Measurements from ENCODE around the gene PARN. TPM values are rescaled to one million over a fixed set of nuclear protein-coding genes. Genes with fewer than 3 reads are reported as not detected.
A peak's percentile ranks its signal among the peaks of the same experiment; 100 is the strongest.
"Not testable (repeated sequence)": the region's sequence is repeated elsewhere in the genome, so short reads cannot be mapped to it uniquely, and the experiment has no call there.

The PARN gene
- polyA plus RNA-seq, 3 donors, result 18.4 to 24.4 (median 19.1) TPM

DNA sequence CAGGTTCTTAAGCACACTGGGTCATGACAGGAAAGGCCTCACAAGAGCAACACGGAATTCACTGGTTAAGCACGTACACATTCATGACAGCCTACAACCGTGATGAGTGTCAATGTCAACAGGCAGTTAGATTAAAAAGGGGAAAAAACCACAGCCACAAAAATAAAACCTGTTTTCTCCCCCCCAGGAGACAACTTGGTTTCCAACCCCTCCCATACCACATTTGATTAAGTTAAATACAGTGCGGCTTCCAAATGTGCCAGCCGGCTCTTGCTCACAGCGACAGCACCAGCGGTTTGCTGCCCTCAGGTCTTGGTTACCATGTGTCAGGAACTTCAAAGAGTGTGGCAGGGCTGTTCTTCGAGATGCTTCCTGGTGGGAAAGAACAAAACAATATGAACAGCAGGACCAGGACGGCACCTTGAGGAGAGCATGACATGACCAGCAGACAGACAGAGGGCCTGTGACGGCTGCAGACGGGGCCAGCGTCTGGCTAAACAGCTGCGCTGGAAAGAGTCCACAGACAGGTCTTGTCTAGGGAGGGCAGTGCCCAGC lies 193.6 kb downstream of the PARN start:
- no peak for DNase-seq
- H3K27ac ChIP-seq (ENCODE audit: low read depth in 1 of 2, low read length in 2 of 2), result no peak overlapping the region
- H4K20me1 ChIP-seq (ENCODE audit: insufficient read depth, low read length), result no peaks in the 10 kb centered on the region
- TF ChIP-seq, protein P1, sequence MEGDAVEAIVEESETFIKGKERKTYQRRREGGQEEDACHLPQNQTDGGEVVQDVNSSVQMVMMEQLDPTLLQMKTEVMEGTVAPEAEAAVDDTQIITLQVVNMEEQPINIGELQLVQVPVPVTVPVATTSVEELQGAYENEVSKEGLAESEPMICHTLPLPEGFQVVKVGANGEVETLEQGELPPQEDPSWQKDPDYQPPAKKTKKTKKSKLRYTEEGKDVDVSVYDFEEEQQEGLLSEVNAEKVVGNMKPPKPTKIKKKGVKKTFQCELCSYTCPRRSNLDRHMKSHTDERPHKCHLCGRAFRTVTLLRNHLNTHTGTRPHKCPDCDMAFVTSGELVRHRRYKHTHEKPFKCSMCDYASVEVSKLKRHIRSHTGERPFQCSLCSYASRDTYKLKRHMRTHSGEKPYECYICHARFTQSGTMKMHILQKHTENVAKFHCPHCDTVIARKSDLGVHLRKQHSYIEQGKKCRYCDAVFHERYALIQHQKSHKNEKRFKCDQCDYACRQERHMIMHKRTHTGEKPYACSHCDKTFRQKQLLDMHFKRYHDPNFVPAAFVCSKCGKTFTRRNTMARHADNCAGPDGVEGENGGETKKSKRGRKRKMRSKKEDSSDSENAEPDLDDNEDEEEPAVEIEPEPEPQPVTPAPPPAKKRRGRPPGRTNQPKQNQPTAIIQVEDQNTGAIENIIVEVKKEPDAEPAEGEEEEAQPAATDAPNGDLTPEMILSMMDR (IDR thresholded peaks at IDR 0.05), result no peak
- no peak overlapping the region for H2AFZ ChIP-seq (ENCODE audit: insufficient read depth, low read depth, low read length, poor library complexity, severe bottlenecking)
- H3K4me3 ChIP-seq (replicated peaks in 1 of 3; ENCODE audit: low read depth in 2 of 3, low read length in 3 of 3), result no peak overlapping the region
- peaks cover 32 to 34% of the 10 kb centered on the region in 2 donors for H3K36me3 Mint-ChIP-seq
- WGBS (ENCODE audit: insufficient coverage), result 98% methylated on average over 12 of the region's 13 CpGs
- no peaks in the 10 kb centered on the region for H3K27me3 Mint-ChIP-seq (ENCODE audit: low read depth in 3 of 3)
- no peaks in the 10 kb centered on the region for H3K27me3 ChIP-seq (ENCODE audit: control insufficient read depth in 2 of 2, insufficient read depth in 2 of 2, low read length in 2 of 2)
- H3K4me1 Mint-ChIP-seq, result no peaks in the 10 kb centered on the region
- no peak overlapping the region for H3K9ac ChIP-seq (ENCODE audit: insufficient read depth, low read length, poor library complexity, severe bottlenecking)
- no peak overlapping the region for H3K4me2 ChIP-seq (replicated peaks; ENCODE audit: extremely low read depth, low read length, poor library complexity, severe bottlenecking)
- peak overlapping the region in 2 of 7 donors; percentile 1 to 37 for H3K27ac Mint-ChIP-seq
- no peak overlapping the region for H3K4me3 Mint-ChIP-seq
- no peaks in the 10 kb centered on the region for H3K79me2 ChIP-seq (ENCODE audit: insufficient read depth, low read length)
- H3K36me3 ChIP-seq (replicated peaks in 1 of 2; ENCODE audit: control insufficient read depth in 1 of 2, insufficient read depth in 2 of 2, low read length in 2 of 2), result peaks cover 5 to 15% of the 10 kb centered on the region in 2 donors
- no peaks in the 10 kb centered on the region for H3K4me1 ChIP-seq (ENCODE audit: control insufficient read depth in 1 of 2, insufficient read depth in 2 of 2, low read length in 2 of 2)
- H3K9me3 ChIP-seq (replicated peaks in 1 of 2; ENCODE audit: control insufficient read depth in 1 of 2, insufficient read depth in 1 of 2, low read length in 2 of 2), result no peaks in the 10 kb centered on the region
- H3K9me3 Mint-ChIP-seq, result peaks cover 0 to 5% (median 0%) of the 10 kb centered on the region in 7 donors
- intact Hi-C loops (cut with micrococcal nuclease), result no loop called here

DNA sequence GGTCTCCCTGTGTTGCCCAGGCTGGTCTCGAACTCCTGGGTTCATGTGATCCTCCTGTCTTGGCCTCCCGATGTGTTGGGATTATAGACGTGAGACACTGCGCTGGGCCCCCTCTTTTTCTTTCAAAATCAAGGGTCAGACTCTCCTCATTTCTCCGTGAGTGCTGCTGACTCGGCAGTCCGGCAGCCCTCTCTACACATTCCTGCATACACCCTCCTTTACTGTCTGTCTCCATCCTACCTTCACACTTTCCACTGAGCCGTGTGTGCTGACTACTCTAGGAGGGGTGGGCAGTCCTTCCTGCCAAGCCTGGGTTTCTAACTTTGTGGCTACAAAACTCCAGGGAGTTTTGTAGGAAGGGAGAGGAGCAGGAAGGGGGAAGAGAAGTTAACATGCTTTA lies 195.2 kb downstream of the PARN start:
- Histone ChIP-seq H3K9me3 (replicated peaks in 1 of 2; ENCODE audit: control insufficient read depth in 1 of 2, insufficient read depth in 1 of 2, low read length in 2 of 2) (no peaks in the 10 kb centered on the region), H3K79me2 (ENCODE audit: insufficient read depth, low read length) (no peaks in the 10 kb centered on the region), H3K9ac (ENCODE audit: insufficient read depth, low read length, poor library complexity, severe bottlenecking) (no peak overlapping the region), H3K4me3 (replicated peaks in 1 of 3; ENCODE audit: low read depth in 2 of 3, low read length in 3 of 3) (no peak overlapping the region), H4K20me1 (ENCODE audit: insufficient read depth, low read length) (no peaks in the 10 kb centered on the region), H3K27ac (ENCODE audit: low read depth in 1 of 2, low read length in 2 of 2) (no peak overlapping the region), H2AFZ (ENCODE audit: insufficient read depth, low read depth, low read length, poor library complexity, severe bottlenecking) (no peak overlapping the region), H3K4me2 (replicated peaks; ENCODE audit: extremely low read depth, low read length, poor library complexity, severe bottlenecking) (no peak overlapping the region), H3K36me3 (replicated peaks in 1 of 2; ENCODE audit: control insufficient read depth in 1 of 2, insufficient read depth in 2 of 2, low read length in 2 of 2) (peaks cover 5 to 15% of the 10 kb centered on the region in 2 donors), H3K27me3 (ENCODE audit: control insufficient read depth in 2 of 2, insufficient read depth in 2 of 2, low read length in 2 of 2) (no peaks in the 10 kb centered on the region), H3K4me1 (ENCODE audit: control insufficient read depth in 1 of 2, insufficient read depth in 2 of 2, low read length in 2 of 2) (no peaks in the 10 kb centered on the region)
- DNase-seq, result no peak
- intact Hi-C loops (cut with micrococcal nuclease), result no loop called here
- 98% methylated on average over 7 of the region's 8 CpGs for WGBS (ENCODE audit: insufficient coverage)
- Mint-ChIP-seq H3K4me3 (no peak overlapping the region), H3K27me3 (ENCODE audit: low read depth in 3 of 3) (no peaks in the 10 kb centered on the region), H3K27ac (peak overlapping the region in 2 of 7 donors; percentile 6 to 38), H3K36me3 (peaks cover 33 to 35% of the 10 kb centered on the region in 2 donors), H3K4me1 (no peaks in the 10 kb centered on the region), H3K9me3 (peaks cover 0 to 5% (median 0%) of the 10 kb centered on the region in 7 donors)
- TF ChIP-seq, protein P1 (IDR thresholded peaks at IDR 0.05), result no peak

- H3K4me3 Mint-ChIP-seq; H3K79me2 ChIP-seq (ENCODE audit: insufficient read depth, low read length); H3K9ac ChIP-seq (ENCODE audit: insufficient read depth, low read length, poor library complexity, severe bottlenecking); H3K36me3 ChIP-seq (replicated peaks in 1 of 2; ENCODE audit: control insufficient read depth in 1 of 2, insufficient read depth in 2 of 2, low read length in 2 of 2); H3K27me3 ChIP-seq (ENCODE audit: control insufficient read depth in 2 of 2, insufficient read depth in 2 of 2, low read length in 2 of 2); H3K4me1 ChIP-seq (ENCODE audit: control insufficient read depth in 1 of 2, insufficient read depth in 2 of 2, low read length in 2 of 2); H4K20me1 ChIP-seq (ENCODE audit: insufficient read depth, low read length); H2AFZ ChIP-seq (ENCODE audit: insufficient read depth, low read depth, low read length, poor library complexity, severe bottlenecking); intact Hi-C loops (cut with micrococcal nuclease); DNase-seq; H3K9me3 Mint-ChIP-seq; H3K9me3 ChIP-seq (replicated peaks in 1 of 2; ENCODE audit: control insufficient read depth in 1 of 2, insufficient read depth in 1 of 2, low read length in 2 of 2); H3K4me3 ChIP-seq (replicated peaks in 1 of 3; ENCODE audit: low read depth in 2 of 3, low read length in 3 of 3); H3K27ac ChIP-seq (ENCODE audit: low read depth in 1 of 2, low read length in 2 of 2); H3K4me2 ChIP-seq (replicated peaks; ENCODE audit: extremely low read depth, low read length, poor library complexity, severe bottlenecking); H3K4me1 Mint-ChIP-seq; H3K27me3 Mint-ChIP-seq (ENCODE audit: low read depth in 3 of 3): not testable (repeated sequence)
- Mint-ChIP-seq H3K36me3 (peaks cover 11 to 21% of the 10 kb centered on the region in 2 donors), H3K27ac (peak overlapping the region in 3 of 7 donors; percentile 3 to 71 (median 48))
- WGBS (ENCODE audit: insufficient coverage), result 100% methylated on average over 8 of the region's 14 CpGs
Measured at GRCh38 chr16:14428971-14429637, 201.0 kb downstream of the PARN start.

All from CD14-positive monocyte (primary cell).